ENCODE measurements around the gene SYP.

DNA sequence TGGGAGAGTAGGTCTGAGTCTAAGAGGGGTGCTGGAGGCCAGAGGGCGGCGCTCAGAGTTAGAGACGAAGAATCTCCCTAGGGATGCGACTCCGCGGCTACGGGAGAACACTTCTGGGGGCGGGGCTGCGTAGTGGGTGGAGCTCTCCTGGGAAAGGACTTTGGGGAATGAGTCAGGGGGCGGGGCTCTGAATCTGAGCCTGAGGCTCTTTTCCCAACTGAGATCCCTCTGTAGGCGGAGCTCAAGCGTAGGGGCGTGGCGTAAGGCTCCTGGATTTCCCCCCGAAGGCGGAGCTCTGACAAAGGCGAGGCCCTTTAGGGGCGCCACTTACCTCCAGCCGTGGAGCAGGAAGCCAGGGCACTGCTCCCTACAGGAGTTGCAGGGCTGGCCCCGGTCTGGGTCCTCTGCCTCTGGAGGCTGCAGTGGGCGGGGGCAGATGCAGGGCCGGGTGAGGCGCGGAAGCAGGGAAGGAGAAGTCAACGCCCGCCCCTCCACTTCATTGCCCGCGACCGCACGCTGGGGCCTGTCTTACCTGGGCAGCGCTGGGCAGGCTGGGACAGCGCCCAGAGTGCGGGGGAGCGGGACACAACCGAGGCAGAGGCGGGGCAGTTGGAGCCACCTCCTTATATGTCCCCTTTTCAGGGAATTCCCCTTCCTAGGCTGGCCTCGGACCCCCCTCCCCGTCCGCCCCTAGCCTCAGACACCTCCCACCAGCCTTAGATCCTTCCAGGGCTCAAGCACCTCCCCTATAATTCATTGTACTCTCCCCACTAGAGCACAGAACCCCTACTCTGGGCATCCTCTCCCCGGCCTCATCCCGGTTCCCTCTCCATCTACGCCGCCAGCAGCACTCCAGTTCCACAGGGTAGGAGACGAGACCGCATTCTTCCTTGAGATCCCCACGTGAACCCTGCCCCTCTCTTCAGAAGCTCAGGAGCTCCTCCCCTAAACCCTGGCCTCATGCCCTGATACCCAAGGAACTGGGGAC is 15.4 kb downstream of the SYP start:
- TF ChIP-seq FOXA1 (IDR thresholded peaks at IDR 0.05) (no peak), NFRKB (IDR thresholded peaks at IDR 0.05) (no peak), BHLHE40 (IDR thresholded peaks at IDR 0.05; ENCODE audit: borderline replicate concordance) (no peak), FOXK2 (IDR thresholded peaks at IDR 0.05) (no peak), ARNT (IDR thresholded peaks at IDR 0.05) (no peak)

Measured in HEK293T (cell line).